ENCODE data around the gene PPP1R14D.

DNA sequence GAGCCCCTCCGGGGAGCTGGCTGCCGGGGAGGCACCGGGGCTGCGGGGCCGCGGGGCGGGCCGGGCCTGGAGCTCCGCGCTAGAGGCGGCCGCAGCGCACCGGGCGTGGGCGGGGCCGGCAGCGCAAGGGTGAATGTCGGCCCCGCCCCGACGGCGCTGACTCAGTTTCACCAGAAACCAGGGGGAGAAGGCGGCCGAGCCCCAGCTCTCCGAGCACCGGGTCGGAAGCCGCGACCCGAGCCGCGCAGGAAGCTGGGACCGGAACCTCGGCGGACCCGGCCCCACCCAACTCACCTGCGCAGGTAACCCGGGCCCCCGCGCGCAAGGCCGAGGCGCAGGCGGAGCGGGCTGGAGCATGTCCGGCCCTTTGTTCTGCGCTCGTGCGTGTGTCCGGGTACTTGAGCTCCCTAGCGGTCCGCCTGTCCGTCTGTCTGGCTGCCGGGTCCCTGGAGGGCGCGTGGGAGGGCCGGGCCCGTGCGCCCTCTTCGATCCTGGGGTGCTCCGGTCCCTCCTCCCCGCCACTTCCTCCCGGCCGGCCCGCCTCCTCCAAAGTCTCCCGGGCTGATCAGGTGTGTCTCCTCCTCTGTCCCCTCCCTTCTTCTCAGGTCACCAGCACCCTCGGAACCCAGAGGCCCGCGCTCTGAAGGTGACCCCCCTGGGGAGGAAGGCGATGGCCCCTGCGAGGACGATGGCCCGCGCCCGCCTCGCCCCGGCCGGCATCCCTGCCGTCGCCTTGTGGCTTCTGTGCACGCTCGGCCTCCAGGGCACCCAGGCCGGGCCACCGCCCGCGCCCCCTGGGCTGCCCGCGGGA, 15.6 kb upstream of the PPP1R14D start, which contains the start of gene SPINT1:
- TF ChIP-seq, protein P1, sequence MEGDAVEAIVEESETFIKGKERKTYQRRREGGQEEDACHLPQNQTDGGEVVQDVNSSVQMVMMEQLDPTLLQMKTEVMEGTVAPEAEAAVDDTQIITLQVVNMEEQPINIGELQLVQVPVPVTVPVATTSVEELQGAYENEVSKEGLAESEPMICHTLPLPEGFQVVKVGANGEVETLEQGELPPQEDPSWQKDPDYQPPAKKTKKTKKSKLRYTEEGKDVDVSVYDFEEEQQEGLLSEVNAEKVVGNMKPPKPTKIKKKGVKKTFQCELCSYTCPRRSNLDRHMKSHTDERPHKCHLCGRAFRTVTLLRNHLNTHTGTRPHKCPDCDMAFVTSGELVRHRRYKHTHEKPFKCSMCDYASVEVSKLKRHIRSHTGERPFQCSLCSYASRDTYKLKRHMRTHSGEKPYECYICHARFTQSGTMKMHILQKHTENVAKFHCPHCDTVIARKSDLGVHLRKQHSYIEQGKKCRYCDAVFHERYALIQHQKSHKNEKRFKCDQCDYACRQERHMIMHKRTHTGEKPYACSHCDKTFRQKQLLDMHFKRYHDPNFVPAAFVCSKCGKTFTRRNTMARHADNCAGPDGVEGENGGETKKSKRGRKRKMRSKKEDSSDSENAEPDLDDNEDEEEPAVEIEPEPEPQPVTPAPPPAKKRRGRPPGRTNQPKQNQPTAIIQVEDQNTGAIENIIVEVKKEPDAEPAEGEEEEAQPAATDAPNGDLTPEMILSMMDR (IDR thresholded peaks at IDR 0.05) = peak in 1 of 6 experiments; percentile 9
- peak in 2 of 4 donors; percentile 41 to 69 for TF ChIP-seq POLR2A (IDR thresholded peaks at IDR 0.05)
